ENCODE results near the gene FLT4. TPM values are rescaled to one million over a fixed set of nuclear protein-coding genes. Genes with fewer than 3 reads are reported as not detected.

The FLT4 gene
- total and polyA plus RNA-seq, 7 donors: 1.7 to 7.3 (median 3.5) TPM

DNA sequence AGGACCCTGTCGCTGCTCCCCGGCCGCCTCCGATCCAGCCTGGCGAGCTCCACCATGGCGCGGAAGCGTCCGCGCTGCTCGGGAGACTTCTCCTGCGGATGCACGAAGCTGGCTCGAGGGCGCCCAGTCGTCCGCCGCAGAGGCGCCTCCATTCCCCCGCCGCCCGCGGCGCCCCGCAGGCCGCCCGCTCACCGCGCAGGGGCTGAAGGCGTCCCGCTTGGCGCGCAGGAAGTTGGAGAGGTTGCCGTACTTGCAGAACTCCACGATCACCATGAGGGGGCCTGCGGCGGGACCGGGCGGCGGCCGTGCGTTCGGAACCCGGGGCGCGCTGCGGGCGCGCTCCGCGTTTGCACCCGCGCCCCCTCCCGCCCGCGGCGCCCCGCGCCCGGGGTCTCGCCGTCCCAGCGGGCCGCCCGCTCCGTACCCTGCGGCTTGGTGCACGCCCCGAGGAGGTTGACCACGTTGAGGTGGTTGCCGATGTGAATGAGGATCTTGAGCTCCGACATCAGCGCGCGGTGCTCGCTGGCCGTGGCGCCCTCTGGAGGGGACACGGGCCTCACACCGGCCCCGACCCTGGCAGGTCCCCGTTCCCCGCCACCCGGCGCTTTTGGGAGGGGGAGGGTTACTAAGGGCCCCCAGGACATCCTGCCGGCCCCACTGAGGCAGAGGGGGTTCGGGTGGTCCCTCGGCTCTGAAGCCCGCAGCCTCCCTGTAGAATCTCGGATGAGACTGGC, 30.4 kb downstream of the FLT4 start:
- Histone ChIP-seq H3K9me3 (no peaks in the 10 kb centered on the region), H3K27ac (no peak overlapping the region), H3K27me3 (ENCODE audit: insufficient read depth in 3 of 3, low read length in 2 of 3) (peaks cover 0 to 12% (median 9%) of the 10 kb centered on the region in 3 donors), H3K4me1 (no peaks in the 10 kb centered on the region), H3K4me3 (peak overlapping the region; percentile 25), H3K36me3 (ENCODE audit: insufficient read depth in 1 of 2, low read depth in 1 of 2) (no peaks in the 10 kb centered on the region)
- no peak for ATAC-seq
- intact Hi-C loops (cut with DNase I): no loop called here
- 21 to 27% (median 23%) methylated on average over 63 to 90 of the region's 90 CpGs for WGBS, 3 donors
- no peak for TF ChIP-seq CTCF (IDR thresholded peaks at IDR 0.05)
- DNase-seq: no peak

DNA sequence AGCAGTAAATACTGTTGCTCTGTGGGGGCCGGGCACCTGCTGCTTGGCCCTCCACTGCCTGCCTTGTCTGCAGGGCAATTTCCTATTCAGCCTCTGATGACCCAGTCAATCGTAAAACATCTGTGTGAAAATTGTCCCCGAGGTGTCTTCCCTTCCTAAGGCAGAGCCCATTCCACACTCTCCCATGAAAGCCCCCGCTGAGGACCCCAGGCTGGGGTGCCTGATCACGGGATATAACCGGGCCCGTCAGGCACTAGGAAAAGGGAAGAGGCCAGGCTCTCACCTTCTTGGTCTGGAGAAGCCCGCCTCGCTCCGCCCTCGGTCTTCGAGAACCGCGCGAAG, 30.9 kb downstream of the FLT4 start:
- H3K4me3 ChIP-seq: peak overlapping the region; percentile 25
- H3K36me3 ChIP-seq (ENCODE audit: insufficient read depth in 1 of 2, low read depth in 1 of 2): no peaks in the 10 kb centered on the region
- no peak overlapping the region for H3K27ac ChIP-seq
- no peak for TF ChIP-seq CTCF (IDR thresholded peaks at IDR 0.05)
- peaks cover 0 to 12% (median 9%) of the 10 kb centered on the region in 3 donors for H3K27me3 ChIP-seq (ENCODE audit: insufficient read depth in 3 of 3, low read length in 2 of 3)
- no peak for ATAC-seq
- no peaks in the 10 kb centered on the region for H3K4me1 ChIP-seq
- intact Hi-C loops (cut with DNase I): no loop called here
- 13 to 24% (median 17%) methylated on average over 15 of the region's 15 CpGs for WGBS, 3 donors
- H3K9me3 ChIP-seq: no peaks in the 10 kb centered on the region
- DNase-seq: no peak

GRCh38 chr5:180613814-180614188, 35.6 kb downstream of the FLT4 start:
- WGBS, 3 donors: 79 to 86% (median 82%) methylated on average over 11 of the region's 11 CpGs
- H3K27me3 ChIP-seq (ENCODE audit: insufficient read depth in 3 of 3, low read length in 2 of 3): peaks cover 0 to 7% (median 4%) of the 10 kb centered on the region in 3 donors
- H3K9me3 ChIP-seq: no peaks in the 10 kb centered on the region
- ATAC-seq: no peak
- H3K36me3 ChIP-seq (ENCODE audit: insufficient read depth in 1 of 2, low read depth in 1 of 2): no peaks in the 10 kb centered on the region
- no peak for TF ChIP-seq CTCF (IDR thresholded peaks at IDR 0.05)
- intact Hi-C loops (cut with DNase I): no loop called here
- H3K27ac ChIP-seq: no peak overlapping the region
- no peak overlapping the region for H3K4me3 ChIP-seq
- no peak for DNase-seq
- H3K4me1 ChIP-seq: no peaks in the 10 kb centered on the region

DNA sequence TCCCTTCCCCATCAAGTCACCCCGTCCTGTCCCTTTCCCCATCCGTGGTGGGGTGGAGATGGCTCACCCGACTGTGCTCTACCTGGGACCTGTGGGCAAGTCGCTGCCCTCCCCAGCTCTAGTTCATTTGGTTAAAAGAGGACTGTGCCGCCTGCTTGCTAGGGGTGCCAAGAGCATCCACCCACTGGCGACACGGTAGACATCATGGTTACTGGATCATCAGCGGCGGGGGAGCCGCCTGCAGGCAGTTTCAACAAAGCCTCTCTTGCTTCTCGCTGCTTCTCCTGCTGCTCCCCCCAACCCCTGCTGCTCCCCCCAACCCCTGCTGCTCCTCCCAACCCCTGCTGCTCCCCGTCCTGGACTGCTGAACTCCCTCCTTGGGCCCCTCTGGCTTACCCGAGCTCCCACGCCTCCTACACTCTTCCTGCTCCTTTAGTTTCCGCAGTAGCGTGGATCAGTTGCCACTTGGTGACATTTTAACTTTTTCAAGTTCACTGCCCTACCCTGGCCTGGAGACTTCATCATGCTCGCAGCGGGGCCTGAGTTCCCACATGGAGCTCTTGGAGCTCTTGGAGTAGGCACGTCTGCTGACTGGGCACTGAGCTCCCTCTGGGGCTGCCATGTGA, 36.1 kb downstream of the FLT4 start:
- no peaks in the 10 kb centered on the region for H3K9me3 ChIP-seq
- H3K27ac ChIP-seq: no peak overlapping the region
- WGBS, 3 donors: 71 to 86% (median 76%) methylated on average over 19 of the region's 19 CpGs
- ATAC-seq: no peak
- H3K36me3 ChIP-seq (ENCODE audit: insufficient read depth in 1 of 2, low read depth in 1 of 2): no peaks in the 10 kb centered on the region
- peaks cover 0 to 4% (median 4%) of the 10 kb centered on the region in 3 donors for H3K27me3 ChIP-seq (ENCODE audit: insufficient read depth in 3 of 3, low read length in 2 of 3)
- no peak for DNase-seq
- no peak for TF ChIP-seq CTCF (IDR thresholded peaks at IDR 0.05)
- H3K4me3 ChIP-seq: no peak overlapping the region
- intact Hi-C loops (cut with DNase I): no loop called here
- no peaks in the 10 kb centered on the region for H3K4me1 ChIP-seq
